Activated naive CD4-positive, alpha-beta T cell treated with anti-CD3 and anti-CD28 coated beads, Interleukin-2, amount 10 ng/mL, durations not matched to agents 7 days and 5 days (primary cell): Measurements from ENCODE around the gene PLEKHA7.
"Not testable (repeated sequence)": the region's sequence is repeated elsewhere in the genome, so short reads cannot be mapped to it uniquely, and the experiment has no call there.

ENCODE experiments used
- CTCF ChIA-PET: fragments of 350-600 bp; sonication (Branson Sonifier 250); formaldehyde crosslinking; loops from one replicate; lab custom pipeline; 2021; ENCODE audit warnings: antibody characterized with exemption; lab: Charles Lee
- DNase-seq: peaks from one replicate; pipeline ENCODE4 v3.0.0-alpha.2; 2020
- H3K27ac Mint-ChIP-seq: one replicate; pipeline ENCODE4 v1.8.0; 2021; ENCODE audit warnings: mild to moderate bottlenecking, moderate library complexity, mixed read lengths
- H3K27me3 Mint-ChIP-seq: one replicate; pipeline ENCODE4 v1.8.0; 2021; ENCODE audit warnings: mild to moderate bottlenecking, mixed read lengths
- H3K36me3 Mint-ChIP-seq: one replicate; pipeline ENCODE4 v1.8.0; 2021; ENCODE audit warnings: mixed read lengths
- H3K4me1 Mint-ChIP-seq: one replicate; pipeline ENCODE4 v1.8.0; 2021; ENCODE audit warnings: mixed read lengths
- H3K4me3 Mint-ChIP-seq: one replicate; pipeline ENCODE4 v1.8.0; 2021; ENCODE audit warnings: mild to moderate bottlenecking, moderate library complexity, mixed read lengths
- H3K9me3 Mint-ChIP-seq: one replicate; pipeline ENCODE4 v1.8.0; 2021; ENCODE audit warnings: mixed read lengths

The PLEKHA7 gene

GRCh38 chr11:16933291-16933690 is 80.9 kb downstream of the PLEKHA7 start:
- H3K9me3 Mint-ChIP-seq = no peaks in the 10 kb centered on the region
- no peaks in the 10 kb centered on the region for H3K36me3 Mint-ChIP-seq
- no peaks in the 10 kb centered on the region for H3K4me1 Mint-ChIP-seq
- peaks cover 21% of the 10 kb centered on the region for H3K27me3 Mint-ChIP-seq
- no peak overlapping the region for H3K27ac Mint-ChIP-seq
- DNase-seq = no peak
- CTCF ChIA-PET = interaction anchor here (1.8 kb wide), 1 partner anchor 148 kb away, joined by 4 read pairs; no protein-coding TSS in a partner anchor
- no peak overlapping the region for H3K4me3 Mint-ChIP-seq

- H3K4me3 Mint-ChIP-seq = no peak overlapping the region
- H3K36me3 Mint-ChIP-seq = no peaks in the 10 kb centered on the region
- H3K27me3 Mint-ChIP-seq = peaks cover 53% of the 10 kb centered on the region
- CTCF ChIA-PET = interaction anchor here (2.5 kb wide), 1 partner anchor 142 kb away, joined by 8 read pairs; no protein-coding TSS in a partner anchor
- H3K9me3 Mint-ChIP-seq = no peaks in the 10 kb centered on the region
- peaks cover 7% of the 10 kb centered on the region for H3K4me1 Mint-ChIP-seq
- no peak overlapping the region for H3K27ac Mint-ChIP-seq
- no peak for DNase-seq
These were observed 86.2 kb downstream of the PLEKHA7 start for GRCh38 chr11:16928044-16928443.

- no peak overlapping the region for H3K27ac Mint-ChIP-seq
- H3K9me3 Mint-ChIP-seq = no peaks in the 10 kb centered on the region
- H3K4me1 Mint-ChIP-seq = peaks cover 7% of the 10 kb centered on the region
- no peak for DNase-seq
- CTCF ChIA-PET = no interaction called here
- H3K4me3 Mint-ChIP-seq = no peak overlapping the region
- H3K27me3 Mint-ChIP-seq = peaks cover 61% of the 10 kb centered on the region
- no peaks in the 10 kb centered on the region for H3K36me3 Mint-ChIP-seq
These were observed 87.2 kb downstream of the PLEKHA7 start for GRCh38 chr11:16926883-16927626.

- Mint-ChIP-seq H3K4me3 (no peak overlapping the region), H3K27ac (no peak overlapping the region), H3K36me3 (no peaks in the 10 kb centered on the region), H3K27me3 (peaks cover 62% of the 10 kb centered on the region), H3K4me1 (peaks cover 7% of the 10 kb centered on the region), H3K9me3 (no peaks in the 10 kb centered on the region)
- no peak for DNase-seq
- CTCF ChIA-PET = no interaction called here
These were observed 88.6 kb downstream of the PLEKHA7 start for GRCh38 chr11:16925561-16926065.

GRCh38 chr11:16924826-16925560 is 89.2 kb downstream of the PLEKHA7 start:
- Mint-ChIP-seq H3K9me3 (no peaks in the 10 kb centered on the region), H3K27me3 (peaks cover 67% of the 10 kb centered on the region), H3K4me1 (peaks cover 7% of the 10 kb centered on the region), H3K36me3 (no peaks in the 10 kb centered on the region), H3K27ac (no peak overlapping the region), H3K4me3 (no peak overlapping the region)
- no peak for DNase-seq
- CTCF ChIA-PET = interaction anchor here (0.9 kb wide), 1 partner anchor 23 kb away, joined by 4 read pairs; no protein-coding TSS in a partner anchor

- no peak overlapping the region for H3K4me3 Mint-ChIP-seq
These were observed 89.8 kb downstream of the PLEKHA7 start for GRCh38 chr11:16924462-16924825.

GRCh38 chr11:16923987-16924386 is 90.2 kb downstream of the PLEKHA7 start:
- CTCF ChIA-PET = no interaction called here
- no peak for DNase-seq
- Mint-ChIP-seq H3K4me3 (no peak overlapping the region), H3K36me3 (no peaks in the 10 kb centered on the region), H3K27ac (no peak overlapping the region), H3K4me1 (peaks cover 7% of the 10 kb centered on the region), H3K27me3 (peaks cover 70% of the 10 kb centered on the region), H3K9me3 (no peaks in the 10 kb centered on the region)

More at GRCh38 chr11:16924462-16924825, 89.8 kb downstream of the PLEKHA7 start:
- Mint-ChIP-seq H3K9me3 (no peaks in the 10 kb centered on the region), H3K27me3 (peaks cover 69% of the 10 kb centered on the region), H3K36me3 (no peaks in the 10 kb centered on the region), H3K27ac (no peak overlapping the region), H3K4me1 (peaks cover 7% of the 10 kb centered on the region)
- CTCF ChIA-PET = interaction anchor here (0.9 kb wide), 1 partner anchor 22 kb away, joined by 4 read pairs; no protein-coding TSS in a partner anchor
- no peak for DNase-seq

- H3K4me3 Mint-ChIP-seq = no peak overlapping the region
These were observed 92.5 kb downstream of the PLEKHA7 start for GRCh38 chr11:16921668-16922067.

GRCh38 chr11:16921019-16921418 is 93.2 kb downstream of the PLEKHA7 start:
- Mint-ChIP-seq H3K9me3 (no peaks in the 10 kb centered on the region), H3K27ac (no peak overlapping the region), H3K36me3 (no peaks in the 10 kb centered on the region), H3K4me3 (no peak overlapping the region), H3K4me1 (peaks cover 5% of the 10 kb centered on the region), H3K27me3 (peaks cover 56% of the 10 kb centered on the region)
- no peak for DNase-seq
- CTCF ChIA-PET = no interaction called here

More at GRCh38 chr11:16921668-16922067, 92.5 kb downstream of the PLEKHA7 start:
- no peak overlapping the region for H3K27ac Mint-ChIP-seq
- no peaks in the 10 kb centered on the region for H3K36me3 Mint-ChIP-seq
- H3K9me3 Mint-ChIP-seq = no peaks in the 10 kb centered on the region
- peaks cover 63% of the 10 kb centered on the region for H3K27me3 Mint-ChIP-seq
- CTCF ChIA-PET = interaction anchor here (1.2 kb wide), 1 partner anchor 136 kb away, joined by 5 read pairs; no protein-coding TSS in a partner anchor
- DNase-seq = no peak
- H3K4me1 Mint-ChIP-seq = peaks cover 7% of the 10 kb centered on the region

- Mint-ChIP-seq H3K9me3 (no peaks in the 10 kb centered on the region), H3K27ac (no peak overlapping the region), H3K36me3 (no peaks in the 10 kb centered on the region), H3K27me3 (peaks cover 52% of the 10 kb centered on the region), H3K4me3 (no peak overlapping the region), H3K4me1 (peaks cover 4% of the 10 kb centered on the region)
- CTCF ChIA-PET = no interaction called here
- DNase-seq = no peak
These were observed 93.7 kb downstream of the PLEKHA7 start for GRCh38 chr11:16920559-16920958.

- DNase-seq, H3K4me3 Mint-ChIP-seq, H3K27ac Mint-ChIP-seq, H3K36me3 Mint-ChIP-seq, H3K9me3 Mint-ChIP-seq, H3K4me1 Mint-ChIP-seq: not testable (repeated sequence)
- CTCF ChIA-PET = interaction anchor here (0.6 to 1.6 kb wide), 6 partner anchors 11 to 130 kb away, joined by 3 to 4 read pairs (median 3); no protein-coding TSS in a partner anchor
- H3K27me3 Mint-ChIP-seq = peaks cover 33% of the 10 kb centered on the region
These were observed 95.6 kb downstream of the PLEKHA7 start for GRCh38 chr11:16918543-16919182.

GRCh38 chr11:16917941-16918340 is 96.3 kb downstream of the PLEKHA7 start:
- no peaks in the 10 kb centered on the region for H3K4me1 Mint-ChIP-seq
- H3K9me3 Mint-ChIP-seq = no peaks in the 10 kb centered on the region
- no peak overlapping the region for H3K4me3 Mint-ChIP-seq
- no peaks in the 10 kb centered on the region for H3K36me3 Mint-ChIP-seq
- CTCF ChIA-PET = interaction anchor here (1.3 to 1.6 kb wide), 3 partner anchors 11 to 130 kb away, joined by 3 to 4 read pairs (median 4); no protein-coding TSS in a partner anchor
- no peak overlapping the region for H3K27ac Mint-ChIP-seq
- no peak for DNase-seq
- peaks cover 25% of the 10 kb centered on the region for H3K27me3 Mint-ChIP-seq

GRCh38 chr11:16912692-16913111 is 101.5 kb downstream of the PLEKHA7 start:
- no peaks in the 10 kb centered on the region for H3K9me3 Mint-ChIP-seq

GRCh38 chr11:16911658-16912057 is 102.6 kb downstream of the PLEKHA7 start:
- DNase-seq = no peak
- Mint-ChIP-seq H3K4me3 (no peak overlapping the region), H3K27me3 (peaks cover 5% of the 10 kb centered on the region), H3K27ac (no peak overlapping the region), H3K9me3 (no peaks in the 10 kb centered on the region), H3K36me3 (no peaks in the 10 kb centered on the region), H3K4me1 (no peaks in the 10 kb centered on the region)
- CTCF ChIA-PET = no interaction called here

More at GRCh38 chr11:16912692-16913111, 101.5 kb downstream of the PLEKHA7 start:
- DNase-seq = no peak
- H3K27me3 Mint-ChIP-seq = peaks cover 5% of the 10 kb centered on the region
- H3K4me3 Mint-ChIP-seq = no peak overlapping the region
- CTCF ChIA-PET = interaction anchor here (1.2 kb wide), 1 partner anchor 471 kb away, joined by 3 read pairs; no protein-coding TSS in a partner anchor
- H3K27ac Mint-ChIP-seq = no peak overlapping the region
- H3K36me3 Mint-ChIP-seq = no peaks in the 10 kb centered on the region
- H3K4me1 Mint-ChIP-seq = no peaks in the 10 kb centered on the region
